Peyer's patch (tissue), 4 donors: ENCODE measurements around the gene OS9.

Source experiments
- POLR2A ChIP-seq, 2 donors: fragments of 450-650 bp; IDR thresholded peaks; one replicate each; pipeline ENCODE4 v1.5.1; 2017; ENCODE audit warnings: antibody characterized with exemption in 2 of 2, mild to moderate bottlenecking in 2 of 2, moderate library complexity in 2 of 2
- TF ChIP-seq, protein P1 (sequence below), 6 experiments: fragments of 450-650 bp in 4 of 6; fragments of 200-600 bp in 2 of 6; sonication (generic) in 1 of 6; IDR thresholded peaks; one replicate each; pipeline ENCODE4 v1.5.1; 2017 to 2019; ENCODE audit warnings: antibody characterized with exemption in 6 of 6, mild to moderate bottlenecking in 3 of 6, moderate library complexity in 1 of 6

DNA sequence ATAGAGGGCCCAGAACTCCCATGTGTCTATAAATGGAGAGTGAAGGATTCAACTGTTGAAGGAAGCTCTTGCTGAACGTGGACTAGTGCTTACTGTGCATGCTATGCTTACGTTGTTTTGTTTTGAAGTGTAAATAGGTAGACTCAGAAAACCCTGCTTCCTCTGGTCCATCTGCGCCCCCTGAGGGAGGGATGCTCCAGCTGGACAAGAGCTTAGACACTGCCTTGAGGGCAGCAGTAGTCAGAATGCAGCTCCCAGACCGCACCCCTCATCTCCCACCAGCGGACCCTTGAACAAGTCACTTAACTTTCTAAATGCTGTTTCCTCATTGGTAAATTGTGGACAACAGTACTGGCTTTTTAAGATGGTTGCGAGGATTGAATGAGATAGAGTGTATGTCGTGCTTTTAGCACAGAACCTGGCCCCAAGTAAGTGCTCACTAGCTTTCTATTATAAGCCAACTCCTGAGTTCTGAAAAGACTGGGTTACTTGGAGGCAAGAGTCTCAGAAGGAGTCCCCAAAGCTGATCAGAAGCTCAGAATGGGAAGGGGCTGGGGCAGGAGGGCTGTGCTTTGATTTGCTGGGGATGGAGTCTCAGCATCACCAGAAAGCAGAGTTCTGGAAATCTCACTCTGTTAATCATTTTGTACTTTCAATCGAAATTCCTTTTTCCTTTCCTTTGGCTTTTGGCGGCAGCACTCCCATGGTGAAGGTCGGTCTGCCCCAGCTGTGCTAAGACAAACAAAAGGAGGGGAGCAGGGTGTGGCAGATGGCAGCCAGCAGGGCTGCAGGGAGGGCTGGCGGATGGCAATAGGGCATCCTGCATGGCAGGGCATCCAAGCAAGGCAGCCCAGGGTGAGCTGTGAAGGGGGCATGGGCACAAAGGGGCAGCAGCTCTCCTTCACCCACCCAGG, 29.0 kb downstream of the OS9 start:
- TF ChIP-seq, protein P1, sequence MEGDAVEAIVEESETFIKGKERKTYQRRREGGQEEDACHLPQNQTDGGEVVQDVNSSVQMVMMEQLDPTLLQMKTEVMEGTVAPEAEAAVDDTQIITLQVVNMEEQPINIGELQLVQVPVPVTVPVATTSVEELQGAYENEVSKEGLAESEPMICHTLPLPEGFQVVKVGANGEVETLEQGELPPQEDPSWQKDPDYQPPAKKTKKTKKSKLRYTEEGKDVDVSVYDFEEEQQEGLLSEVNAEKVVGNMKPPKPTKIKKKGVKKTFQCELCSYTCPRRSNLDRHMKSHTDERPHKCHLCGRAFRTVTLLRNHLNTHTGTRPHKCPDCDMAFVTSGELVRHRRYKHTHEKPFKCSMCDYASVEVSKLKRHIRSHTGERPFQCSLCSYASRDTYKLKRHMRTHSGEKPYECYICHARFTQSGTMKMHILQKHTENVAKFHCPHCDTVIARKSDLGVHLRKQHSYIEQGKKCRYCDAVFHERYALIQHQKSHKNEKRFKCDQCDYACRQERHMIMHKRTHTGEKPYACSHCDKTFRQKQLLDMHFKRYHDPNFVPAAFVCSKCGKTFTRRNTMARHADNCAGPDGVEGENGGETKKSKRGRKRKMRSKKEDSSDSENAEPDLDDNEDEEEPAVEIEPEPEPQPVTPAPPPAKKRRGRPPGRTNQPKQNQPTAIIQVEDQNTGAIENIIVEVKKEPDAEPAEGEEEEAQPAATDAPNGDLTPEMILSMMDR (IDR thresholded peaks at IDR 0.05): no peak
- no peak for TF ChIP-seq POLR2A (IDR thresholded peaks at IDR 0.05)
